ENCODE data around the gene LGI2. TPM values are rescaled to one million over a fixed set of nuclear protein-coding genes. Genes with fewer than 3 reads are reported as not detected.
"Not testable (repeated sequence)": the region's sequence is repeated elsewhere in the genome, so short reads cannot be mapped to it uniquely, and the experiment has no call there.

Gene LGI2
- polyA plus RNA-seq, 1 donor (not counting 4 experiments of a cell fraction or from before 2014, with no cell fraction given): 0.69 TPM

DNA sequence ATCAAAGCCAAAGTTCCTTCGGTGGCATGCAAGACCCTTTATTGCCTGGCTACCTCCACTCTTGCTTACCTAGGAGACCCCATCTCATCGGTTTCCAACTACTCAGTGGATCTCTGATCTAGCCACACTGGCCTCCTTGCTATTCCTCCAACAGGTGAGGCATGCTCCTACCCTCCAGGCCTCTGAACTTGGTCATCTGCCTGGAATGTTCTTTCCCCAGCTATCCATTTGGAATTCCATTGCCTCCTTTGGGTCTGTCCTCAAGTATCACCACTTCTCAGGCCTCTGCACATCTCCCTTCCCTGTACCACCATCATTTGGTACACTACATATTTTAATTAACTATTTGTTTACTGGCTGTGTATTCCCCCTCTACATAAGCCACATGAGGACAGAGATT is 11.2 kb downstream of the LGI2 start:
- H3K79me2 ChIP-seq (ENCODE audit: control insufficient read depth, insufficient read depth, low read length): no peaks in the 10 kb centered on the region
- H3K9me3 ChIP-seq (ENCODE audit: control insufficient read depth, low read depth, low read length): no peaks in the 10 kb centered on the region
- TF ChIP-seq, protein P1, sequence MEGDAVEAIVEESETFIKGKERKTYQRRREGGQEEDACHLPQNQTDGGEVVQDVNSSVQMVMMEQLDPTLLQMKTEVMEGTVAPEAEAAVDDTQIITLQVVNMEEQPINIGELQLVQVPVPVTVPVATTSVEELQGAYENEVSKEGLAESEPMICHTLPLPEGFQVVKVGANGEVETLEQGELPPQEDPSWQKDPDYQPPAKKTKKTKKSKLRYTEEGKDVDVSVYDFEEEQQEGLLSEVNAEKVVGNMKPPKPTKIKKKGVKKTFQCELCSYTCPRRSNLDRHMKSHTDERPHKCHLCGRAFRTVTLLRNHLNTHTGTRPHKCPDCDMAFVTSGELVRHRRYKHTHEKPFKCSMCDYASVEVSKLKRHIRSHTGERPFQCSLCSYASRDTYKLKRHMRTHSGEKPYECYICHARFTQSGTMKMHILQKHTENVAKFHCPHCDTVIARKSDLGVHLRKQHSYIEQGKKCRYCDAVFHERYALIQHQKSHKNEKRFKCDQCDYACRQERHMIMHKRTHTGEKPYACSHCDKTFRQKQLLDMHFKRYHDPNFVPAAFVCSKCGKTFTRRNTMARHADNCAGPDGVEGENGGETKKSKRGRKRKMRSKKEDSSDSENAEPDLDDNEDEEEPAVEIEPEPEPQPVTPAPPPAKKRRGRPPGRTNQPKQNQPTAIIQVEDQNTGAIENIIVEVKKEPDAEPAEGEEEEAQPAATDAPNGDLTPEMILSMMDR (optimal IDR thresholded peaks at IDR 0.05 in 1 of 3, IDR thresholded peaks at IDR 0.05 in 1 of 3, conservative IDR thresholded peaks at IDR 0.05 in 1 of 3; ENCODE audit: extremely low read depth in 1 of 3, insufficient read depth in 2 of 3, low read length in 3 of 3): no peak
- no peak for TF ChIP-seq EZH2 (IDR thresholded peaks at IDR 0.05; ENCODE audit: low read length)
- no peak for FAIRE-seq
- dilution Hi-C loops (cut with MboI; ENCODE audit: extremely low pct_ligation_motif_present, low sequenced_read_pairs): no loop called here
- H3K9ac ChIP-seq (ENCODE audit: control insufficient read depth, extremely low read depth, insufficient read depth, low read length): no peak overlapping the region
- H3K4me3 ChIP-seq (ENCODE audit: control insufficient read depth in 2 of 3, extremely low read depth in 1 of 3, insufficient read depth in 2 of 3, low read depth in 1 of 3, low read length in 3 of 3): no peak overlapping the region
- H3K36me3 ChIP-seq (ENCODE audit: control insufficient read depth in 2 of 2, extremely low read depth in 1 of 2, insufficient read depth in 2 of 2, low read length in 2 of 2): no peaks in the 10 kb centered on the region
- H4K20me1 ChIP-seq (ENCODE audit: control insufficient read depth, extremely low read depth, insufficient read depth, low read length): no peaks in the 10 kb centered on the region
- H2AFZ ChIP-seq (ENCODE audit: control insufficient read depth, low read length): no peak overlapping the region
- H3K4me2 ChIP-seq (ENCODE audit: control insufficient read depth, extremely low read depth, insufficient read depth, low read depth, low read length): no peak overlapping the region
- peaks cover 12% of the 10 kb centered on the region for H3K27me3 ChIP-seq (ENCODE audit: control insufficient read depth, extremely low read depth, insufficient read depth, low read length)
- H3K4me1 ChIP-seq (ENCODE audit: control insufficient read depth, extremely low read depth, insufficient read depth, low read length): peaks cover 5% of the 10 kb centered on the region
- DNase-seq (ENCODE audit: low read depth, low spot score): no peak
- H3K9me1 ChIP-seq (ENCODE audit: control insufficient read depth, extremely low read depth, insufficient read depth, low read length): no peaks in the 10 kb centered on the region
- H3K27ac ChIP-seq (ENCODE audit: control insufficient read depth, insufficient read depth, low read length): no peak overlapping the region

- Histone ChIP-seq H4K20me1 (ENCODE audit: control insufficient read depth, extremely low read depth, insufficient read depth, low read length) (no peaks in the 10 kb centered on the region), H3K9me1 (ENCODE audit: control insufficient read depth, extremely low read depth, insufficient read depth, low read length) (no peaks in the 10 kb centered on the region), H3K79me2 (ENCODE audit: control insufficient read depth, insufficient read depth, low read length) (no peaks in the 10 kb centered on the region), H3K4me1 (ENCODE audit: control insufficient read depth, extremely low read depth, insufficient read depth, low read length) (peaks cover 4% of the 10 kb centered on the region), H3K9ac (ENCODE audit: control insufficient read depth, extremely low read depth, insufficient read depth, low read length) (no peak overlapping the region), H3K27me3 (ENCODE audit: control insufficient read depth, extremely low read depth, insufficient read depth, low read length) (peaks cover 12% of the 10 kb centered on the region), H2AFZ (ENCODE audit: control insufficient read depth, low read length) (no peak overlapping the region), H3K27ac (ENCODE audit: control insufficient read depth, insufficient read depth, low read length) (no peak overlapping the region), H3K4me2 (ENCODE audit: control insufficient read depth, extremely low read depth, insufficient read depth, low read depth, low read length) (no peak overlapping the region), H3K4me3 (ENCODE audit: control insufficient read depth in 2 of 3, extremely low read depth in 1 of 3, insufficient read depth in 2 of 3, low read depth in 1 of 3, low read length in 3 of 3) (no peak overlapping the region), H3K9me3 (ENCODE audit: control insufficient read depth, low read depth, low read length) (no peaks in the 10 kb centered on the region), H3K36me3 (ENCODE audit: control insufficient read depth in 2 of 2, extremely low read depth in 1 of 2, insufficient read depth in 2 of 2, low read length in 2 of 2) (no peaks in the 10 kb centered on the region)
- DNase-seq (ENCODE audit: low read depth, low spot score): no peak
- dilution Hi-C loops (cut with MboI; ENCODE audit: extremely low pct_ligation_motif_present, low sequenced_read_pairs): no loop called here
- TF ChIP-seq, protein P1 (optimal IDR thresholded peaks at IDR 0.05 in 1 of 3, IDR thresholded peaks at IDR 0.05 in 1 of 3, conservative IDR thresholded peaks at IDR 0.05 in 1 of 3; ENCODE audit: extremely low read depth in 1 of 3, insufficient read depth in 2 of 3, low read length in 3 of 3): no peak
- no peak for TF ChIP-seq EZH2 (IDR thresholded peaks at IDR 0.05; ENCODE audit: low read length)
- FAIRE-seq: no peak
Observed at GRCh38 chr4:25015012-25015411, 15.7 kb downstream of the LGI2 start.

DNA sequence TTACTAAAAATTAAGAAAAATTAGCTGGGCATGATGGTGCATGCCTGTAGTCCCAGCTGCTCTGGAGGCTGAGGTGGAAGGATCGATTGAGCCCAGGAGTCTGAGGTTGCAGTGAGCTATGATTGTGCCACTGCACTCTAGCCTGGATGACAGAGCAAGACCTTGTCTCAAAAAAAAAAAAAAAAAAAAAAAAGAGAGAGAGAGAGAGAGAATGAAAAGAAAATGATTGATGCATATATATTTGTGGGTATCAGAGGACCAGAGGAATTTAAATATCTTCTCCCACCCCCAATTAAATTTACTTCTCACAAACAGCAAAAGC is 16.1 kb downstream of the LGI2 start:
- FAIRE-seq: not testable (repeated sequence)

More for the DNA sequence above, 16.1 kb downstream of the LGI2 start:
- H3K4me2 ChIP-seq (ENCODE audit: control insufficient read depth, extremely low read depth, insufficient read depth, low read depth, low read length); H3K27ac ChIP-seq (ENCODE audit: control insufficient read depth, insufficient read depth, low read length); H3K79me2 ChIP-seq (ENCODE audit: control insufficient read depth, insufficient read depth, low read length); H3K4me1 ChIP-seq (ENCODE audit: control insufficient read depth, extremely low read depth, insufficient read depth, low read length); H3K9me3 ChIP-seq (ENCODE audit: control insufficient read depth, low read depth, low read length); H4K20me1 ChIP-seq (ENCODE audit: control insufficient read depth, extremely low read depth, insufficient read depth, low read length); H3K36me3 ChIP-seq (ENCODE audit: control insufficient read depth in 2 of 2, extremely low read depth in 1 of 2, insufficient read depth in 2 of 2, low read length in 2 of 2); H2AFZ ChIP-seq (ENCODE audit: control insufficient read depth, low read length); H3K9me1 ChIP-seq (ENCODE audit: control insufficient read depth, extremely low read depth, insufficient read depth, low read length); H3K9ac ChIP-seq (ENCODE audit: control insufficient read depth, extremely low read depth, insufficient read depth, low read length); dilution Hi-C loops (cut with MboI; ENCODE audit: extremely low pct_ligation_motif_present, low sequenced_read_pairs); H3K4me3 ChIP-seq (ENCODE audit: control insufficient read depth in 2 of 3, extremely low read depth in 1 of 3, insufficient read depth in 2 of 3, low read depth in 1 of 3, low read length in 3 of 3); DNase-seq (ENCODE audit: low read depth, low spot score): not testable (repeated sequence)
- H3K27me3 ChIP-seq (ENCODE audit: control insufficient read depth, extremely low read depth, insufficient read depth, low read length): peaks cover 12% of the 10 kb centered on the region
